ENCODE results near the gene RRAGB. TPM values are rescaled to one million over a fixed set of nuclear protein-coding genes. Genes with fewer than 3 reads are reported as not detected.
A peak's percentile ranks its signal among the peaks of the same experiment; 100 is the strongest.

Gene RRAGB
- total RNA-seq, 1 donor from 2014 or later: 15.2 TPM

- no peak for TF ChIP-seq CTCF (IDR thresholded peaks at IDR 0.05)
- ATAC-seq: peak in 1 of 2 donors; percentile 82
- intact Hi-C loops (cut with DNase I): no loop called here
These were observed 78.9 kb downstream of the RRAGB start for GRCh38 chrX:55796496-55796895.

DNA sequence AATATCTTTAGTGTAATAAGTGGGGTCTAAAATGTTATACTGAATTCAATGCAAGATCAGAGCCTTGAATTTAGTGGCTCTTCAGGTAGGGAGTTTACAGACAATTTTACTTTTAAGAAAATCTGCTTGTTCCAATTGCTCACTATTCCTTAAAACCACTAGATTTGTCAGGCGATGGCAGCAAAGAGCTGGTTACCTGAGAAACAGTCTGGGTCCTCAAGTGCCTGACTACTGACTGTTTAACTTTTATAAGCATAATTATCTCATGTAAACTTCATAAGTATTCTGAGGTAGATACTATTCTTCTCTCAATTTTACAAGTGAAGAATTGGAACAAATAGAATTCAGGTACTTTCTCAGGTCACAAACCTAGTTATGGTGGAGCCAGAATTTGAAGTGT, 84.3 kb downstream of the RRAGB start:
- Histone ChIP-seq H3K4me1 (no peaks in the 10 kb centered on the region), H3K27ac (no peak overlapping the region), H3K9me3 (no peaks in the 10 kb centered on the region), H3K27me3 (ENCODE audit: low read depth) (no peaks in the 10 kb centered on the region), H3K36me3 (no peaks in the 10 kb centered on the region), H3K4me3 (no peak overlapping the region)
- no peak for TF ChIP-seq CTCF (IDR thresholded peaks at IDR 0.05)
- intact Hi-C loops (cut with DNase I): no loop called here
- no peak for ATAC-seq
- no peak for DNase-seq

More at GRCh38 chrX:55796496-55796895, 78.9 kb downstream of the RRAGB start:
- Histone ChIP-seq H3K4me1 (no peaks in the 10 kb centered on the region), H3K9me3 (no peaks in the 10 kb centered on the region), H3K27ac (no peak overlapping the region), H3K4me3 (no peak overlapping the region), H3K27me3 (ENCODE audit: low read depth) (no peaks in the 10 kb centered on the region), H3K36me3 (no peaks in the 10 kb centered on the region)
- no peak for DNase-seq

Other genes starting within 250 kb of the RRAGB start
- gene USP51, start 227.9 kb upstream of the RRAGB start, total RNA-seq: 4.2 TPM
- not detected for gene FOXR2, start 94.3 kb upstream of the RRAGB start, total RNA-seq